HG03442 (cell line): ENCODE data around the gene RPAP2.

Experiments
- ATAC-seq: cut with Tn5 transposase; IDR thresholded peaks from one replicate; pipeline ENCODE4 v1.9.1; 2021; ENCODE audit warnings: mild to moderate bottlenecking, moderate library complexity; ENCODE audit not compliant: unreplicated experiment

The RPAP2 gene

GRCh38 chr1:92445865-92446264 is 147.0 kb downstream of the RPAP2 start:
- ATAC-seq: no peak

DNA sequence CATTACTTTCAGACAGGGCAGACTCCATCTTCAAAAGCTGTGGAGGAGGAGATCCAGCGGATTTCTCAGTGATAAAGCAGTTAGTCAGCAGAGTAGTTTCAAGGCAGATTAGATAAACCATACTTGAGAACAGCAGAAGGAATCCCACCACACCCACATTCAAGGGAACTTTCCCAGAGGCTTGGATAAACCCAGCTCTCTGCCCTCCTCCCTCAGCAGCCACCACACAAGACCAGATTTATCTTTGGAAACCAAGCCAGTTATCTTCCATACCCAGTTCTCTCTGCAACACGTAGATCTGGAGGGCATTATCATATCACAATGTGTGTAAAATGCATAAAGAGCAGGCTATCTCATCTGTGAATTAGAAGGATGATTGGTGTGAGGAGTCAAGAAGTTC is 147.7 kb downstream of the RPAP2 start:
- no peak for ATAC-seq

DNA sequence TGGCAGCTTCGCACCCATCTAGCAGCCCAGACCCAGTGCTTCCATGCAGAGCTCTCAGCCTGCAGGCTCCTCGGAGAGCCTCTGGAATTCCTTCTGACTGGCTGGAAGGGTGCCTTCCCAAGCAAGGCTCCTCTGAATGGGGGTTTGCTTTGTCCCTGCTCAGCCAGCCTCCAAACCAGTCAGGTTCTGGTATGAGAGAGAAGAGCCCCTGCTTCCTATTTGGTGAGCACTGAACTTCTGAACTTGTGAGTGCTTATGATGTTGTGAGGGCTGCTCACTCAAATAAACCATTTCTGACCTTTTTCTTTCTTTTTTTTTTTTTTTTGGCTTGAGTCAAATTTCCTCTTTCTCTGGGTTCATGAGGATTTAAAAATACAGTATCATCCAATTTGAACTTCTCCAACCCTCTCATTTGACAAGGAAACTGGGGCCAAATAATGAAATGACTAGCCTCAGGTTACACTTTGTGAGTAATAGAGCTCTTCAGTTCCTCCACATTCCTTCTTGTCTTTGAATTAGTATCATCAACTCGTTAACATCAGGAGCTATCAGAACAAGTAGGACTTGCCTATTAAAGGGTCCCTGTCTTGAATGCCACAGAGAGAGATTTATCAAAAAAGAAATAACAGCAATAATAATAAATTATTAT is 148.3 kb downstream of the RPAP2 start:
- no peak for ATAC-seq

DNA sequence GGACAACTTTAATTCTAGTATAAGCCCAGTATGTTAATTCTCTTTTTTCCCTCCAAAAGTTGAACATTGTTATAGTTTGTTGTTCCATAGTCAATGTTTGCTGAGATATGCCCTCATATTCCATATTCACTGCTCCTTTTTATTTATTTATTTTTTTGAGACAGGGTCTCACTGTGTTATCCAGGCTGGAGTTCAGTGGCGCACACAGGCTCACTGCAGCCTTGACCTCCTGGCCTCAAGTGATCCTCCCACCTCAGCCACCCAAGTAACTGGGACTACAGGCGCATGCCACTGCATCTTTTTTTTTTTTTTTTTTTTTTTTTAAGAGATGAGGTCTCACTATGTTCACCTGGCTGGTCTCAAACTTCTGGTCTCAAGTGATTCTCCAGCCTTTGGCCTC is 149.1 kb downstream of the RPAP2 start:
- ATAC-seq: no peak
